ENCODE results near the gene MAEA. TPM values are rescaled to one million over a fixed set of nuclear protein-coding genes. Genes with fewer than 3 reads are reported as not detected.
"Not testable (repeated sequence)": the region's sequence is repeated elsewhere in the genome, so short reads cannot be mapped to it uniquely, and the experiment has no call there.

MAEA gene
- total RNA-seq, 1 experiment from 2014 or later = 127 TPM

DNA sequence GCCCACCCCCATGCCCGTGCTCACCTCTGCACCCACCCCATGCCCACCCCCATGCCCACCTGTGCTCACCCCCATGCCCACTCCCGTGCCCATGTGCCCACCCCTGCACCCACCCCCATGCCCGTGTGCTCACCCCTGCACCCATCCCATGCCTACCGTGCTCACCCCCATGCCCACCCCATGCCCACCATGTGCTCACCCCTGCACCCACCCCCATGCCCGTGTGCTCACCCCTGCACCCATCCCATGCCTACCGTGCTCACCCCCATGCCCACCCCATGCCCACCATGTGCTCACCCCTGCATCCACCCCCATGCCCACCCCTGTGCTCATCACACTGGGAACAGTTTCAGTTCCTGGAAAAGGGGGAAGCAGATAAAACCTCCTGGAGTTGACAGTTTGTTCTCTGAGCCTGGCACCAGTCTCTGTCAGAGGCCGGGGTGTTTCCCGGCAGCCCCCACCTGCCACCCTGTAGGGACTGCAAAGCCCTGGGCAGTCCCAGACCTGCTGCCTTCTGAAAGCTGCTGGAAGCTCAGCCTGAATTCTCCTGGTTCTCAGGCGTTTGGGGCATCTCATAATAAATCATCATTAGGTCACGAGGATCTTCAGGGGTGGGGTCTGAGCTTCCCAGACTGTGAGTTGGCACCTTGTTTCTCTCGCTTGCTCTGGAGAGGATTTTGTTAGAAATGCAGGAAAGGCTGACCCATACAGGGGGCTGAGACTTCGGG is 44.3 kb downstream of the MAEA start:
- not testable (repeated sequence) for DNase-seq (ENCODE audit: low spot score)

- DNase-seq (ENCODE audit: low spot score) = no peak
Measured at GRCh38 chr4:1334579-1334895, 44.8 kb downstream of the MAEA start.

DNA sequence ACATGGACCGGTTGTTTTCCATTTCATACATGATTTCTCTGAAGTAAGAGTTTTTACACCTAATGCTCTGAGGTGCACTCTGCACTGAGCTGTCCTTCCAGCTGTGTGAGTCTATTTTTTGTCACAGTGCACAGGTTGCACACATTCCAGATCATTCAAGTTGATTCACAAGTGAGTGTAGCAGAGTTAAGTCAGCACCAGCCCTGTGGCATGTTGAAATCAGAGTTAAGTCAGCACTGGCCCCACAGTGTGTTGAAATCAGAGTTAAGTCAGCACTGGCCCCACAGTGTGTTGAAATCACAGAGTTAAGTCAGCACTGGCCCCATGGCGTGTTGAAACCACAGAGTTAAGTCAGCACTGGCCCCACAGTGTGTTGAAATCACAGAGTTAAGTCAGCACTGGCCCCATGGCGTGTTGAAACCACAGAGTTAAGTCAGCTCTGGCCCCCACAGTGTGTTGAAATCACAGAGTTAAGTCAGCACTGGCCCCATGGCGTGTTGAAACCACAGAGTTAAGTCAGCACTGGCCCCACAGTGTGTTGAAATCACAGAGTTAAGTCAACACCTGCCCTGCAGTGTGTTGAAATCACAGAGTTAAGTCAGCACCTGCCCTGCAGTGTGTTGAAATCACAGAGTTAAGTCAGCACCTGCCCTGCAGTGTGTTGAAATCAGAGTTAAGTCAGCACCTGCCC is 45.6 kb downstream of the MAEA start:
- not testable (repeated sequence) for DNase-seq (ENCODE audit: low spot score)

- DNase-seq (ENCODE audit: low spot score) = no peak
Measured at GRCh38 chr4:1336088-1336491, 46.4 kb downstream of the MAEA start.

DNA sequence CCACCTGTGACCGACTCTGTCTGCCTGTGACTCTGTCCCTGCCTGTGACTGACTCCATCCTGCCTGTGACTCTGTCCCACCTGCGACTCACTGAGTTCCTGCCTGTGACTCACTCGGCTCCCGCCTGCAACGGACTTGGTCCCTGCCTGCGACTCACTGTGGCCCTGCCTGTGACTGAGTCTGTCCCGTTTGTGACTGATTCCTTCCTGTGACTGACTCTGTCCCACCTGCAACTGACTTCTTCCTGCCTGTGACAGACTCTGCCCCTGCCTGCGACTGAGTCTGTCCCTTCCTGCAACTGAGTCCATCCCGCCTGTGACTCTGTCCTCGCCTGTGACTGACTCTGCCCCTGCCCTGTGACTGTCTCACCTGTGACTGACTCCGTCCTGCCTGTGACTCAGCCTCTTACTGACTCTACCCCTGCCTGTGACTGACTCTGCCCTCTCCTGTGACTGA is 47.7 kb downstream of the MAEA start:
- DNase-seq (ENCODE audit: low spot score) = peak; percentile 88

DNA sequence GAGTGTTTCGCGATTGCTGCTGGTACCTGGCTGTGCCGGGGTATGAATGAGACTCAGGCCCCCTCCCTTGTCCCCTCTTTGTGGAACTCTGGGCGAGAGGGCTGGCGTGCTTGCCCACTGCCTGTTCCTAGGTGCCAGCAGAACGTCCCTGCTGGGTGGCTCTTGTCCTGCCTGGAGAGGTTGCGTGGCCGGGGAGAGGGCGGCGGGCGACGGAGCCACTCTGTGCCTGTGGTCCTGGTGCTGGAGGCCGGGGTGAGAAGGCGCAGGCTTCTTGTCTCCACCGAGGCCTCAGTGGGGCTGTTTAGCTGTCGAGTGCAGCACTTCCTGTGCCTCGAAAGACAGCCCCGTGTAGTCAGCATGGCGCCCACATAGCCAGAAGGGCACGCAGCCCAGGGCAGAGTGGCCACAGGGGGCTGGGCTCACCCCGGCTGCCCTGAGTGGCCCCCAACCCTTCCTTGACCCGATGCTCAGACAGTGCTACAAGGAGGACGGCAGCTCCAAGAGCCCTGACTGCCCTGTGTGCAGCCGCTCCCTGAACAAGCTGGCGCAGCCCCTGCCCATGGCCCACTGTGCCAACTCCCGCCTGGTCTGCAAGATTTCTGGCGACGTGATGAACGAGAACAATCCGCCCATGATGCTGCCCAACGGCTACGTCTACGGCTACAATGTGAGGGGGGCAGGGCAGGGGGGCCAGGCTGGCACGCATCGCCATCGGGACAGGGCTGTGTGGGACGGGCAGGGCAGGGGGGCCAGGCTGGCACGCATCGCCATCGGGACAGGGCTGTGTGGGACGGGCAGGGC is 48.5 kb downstream of the MAEA start:
- DNase-seq (ENCODE audit: low spot score) = no peak

GRCh38 chr4:1338752-1339414 is 49.2 kb downstream of the MAEA start:
- DNase-seq (ENCODE audit: low spot score) = peak; percentile 84

GRCh38 chr4:1339489-1339888 is 49.8 kb downstream of the MAEA start:
- DNase-seq (ENCODE audit: low spot score) = no peak

DNA sequence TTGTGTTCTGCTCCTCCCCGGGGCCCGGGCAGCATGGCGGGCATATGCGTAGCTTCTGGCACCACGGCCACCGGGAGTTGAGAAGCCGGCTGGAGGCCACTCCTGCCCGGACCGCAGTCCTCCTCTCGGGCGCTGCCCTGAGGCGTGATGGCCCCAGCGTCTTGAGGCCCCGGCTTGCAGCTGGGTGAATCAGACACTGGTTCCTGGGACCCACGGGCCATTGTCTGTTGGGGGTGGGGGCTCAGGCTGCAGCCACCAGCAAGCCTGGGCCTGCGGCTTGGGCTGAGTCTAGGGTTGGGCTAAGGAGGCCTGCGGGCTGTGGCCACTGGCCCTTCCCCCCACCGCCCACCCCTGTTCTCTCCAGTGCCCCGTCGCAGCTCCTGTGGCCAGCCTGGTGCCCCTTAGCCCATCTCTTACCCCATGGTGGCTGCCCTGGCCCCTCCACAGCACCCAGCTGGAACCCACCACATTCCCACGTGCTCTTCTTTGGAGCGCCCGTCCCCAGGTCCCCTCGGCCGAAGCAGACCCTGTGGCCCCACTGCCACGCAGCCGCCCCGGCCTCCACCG is 50.6 kb downstream of the MAEA start:
- DNase-seq (ENCODE audit: low spot score) = no peak

GRCh38 chr4:1340861-1341260 is 51.2 kb downstream of the MAEA start:
- DNase-seq (ENCODE audit: low spot score) = no peak

DNA sequence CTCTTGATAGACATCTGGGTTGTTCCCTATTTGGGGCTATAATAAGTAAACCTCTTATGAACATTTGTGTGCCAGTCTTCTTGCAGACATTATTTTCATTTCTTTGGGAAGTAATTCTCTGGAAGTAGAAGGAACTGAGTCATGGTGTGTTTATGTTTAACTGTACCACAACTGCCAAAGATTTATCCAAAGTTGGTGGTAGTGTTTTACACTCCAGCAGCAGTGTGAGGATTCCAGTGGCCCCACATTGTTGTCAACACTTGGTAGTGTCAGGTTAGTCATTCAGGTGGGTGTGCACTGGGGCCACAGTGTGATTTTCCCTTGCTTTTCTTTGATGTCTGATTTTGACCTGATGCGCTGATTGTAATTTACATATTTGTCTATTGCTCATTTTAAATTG is 52.3 kb downstream of the MAEA start:
- no peak for DNase-seq (ENCODE audit: low spot score)

DNA sequence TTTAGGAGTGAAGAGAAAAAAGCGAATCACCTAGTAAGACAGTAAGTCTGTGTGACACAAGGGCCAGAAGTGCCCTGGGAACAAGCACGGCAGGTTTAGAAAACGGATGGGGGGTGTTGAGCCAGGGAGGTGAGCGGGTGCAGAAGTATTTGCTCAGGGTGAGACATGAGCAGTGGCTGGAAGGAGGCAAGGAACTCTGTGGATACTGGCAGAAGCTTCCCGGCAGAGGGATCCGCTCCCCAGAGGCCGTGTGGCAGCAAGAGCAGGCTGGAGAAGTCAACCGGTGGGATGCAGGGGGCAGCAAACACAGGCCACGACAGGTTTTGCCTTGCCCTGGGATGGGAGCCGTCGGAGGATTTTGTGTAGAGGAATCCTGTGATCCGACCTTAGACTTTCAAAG is 55.0 kb downstream of the MAEA start:
- no peak for DNase-seq (ENCODE audit: low spot score)

- peak; percentile 54 for DNase-seq (ENCODE audit: low spot score)
Measured at GRCh38 chr4:1345903-1346780, 56.5 kb downstream of the MAEA start.

- peak; percentile 99 for DNase-seq (ENCODE audit: low spot score)
Measured at GRCh38 chr4:1346781-1347409, 57.2 kb downstream of the MAEA start, which contains the start of gene UVSSA. Gene UVSSA, plus strand, starts transcription at chr4:1347208. Its CDS starts 884 bp downstream, at chr4:1348092.

- peak; percentile 74 for DNase-seq (ENCODE audit: low spot score)
Measured at GRCh38 chr4:1347410-1347864, 57.7 kb downstream of the MAEA start.

DNA sequence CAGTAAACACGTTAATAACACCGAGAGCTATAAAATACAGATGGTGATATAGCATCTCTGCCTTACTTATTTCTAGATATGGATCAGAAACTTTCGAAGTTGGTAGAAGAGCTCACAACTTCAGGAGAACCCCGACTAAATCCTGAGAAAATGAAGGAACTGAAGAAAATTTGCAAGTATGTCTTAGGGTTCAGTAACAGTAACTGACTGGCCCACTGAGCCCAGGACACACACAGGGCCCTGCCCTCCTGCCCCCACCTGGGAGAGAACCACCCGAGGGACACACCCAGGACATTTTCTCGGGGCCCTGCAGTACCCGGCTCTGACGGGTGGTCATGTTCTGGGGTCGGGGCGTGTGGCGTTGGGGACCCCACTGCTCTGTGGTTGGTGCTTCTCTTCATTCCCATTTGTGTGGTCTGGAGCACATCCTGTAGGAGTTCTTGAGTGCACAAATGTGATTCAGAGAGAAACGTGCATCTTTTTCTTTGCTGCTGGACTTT is 58.4 kb downstream of the MAEA start:
- peak; percentile 33 for DNase-seq (ENCODE audit: low spot score)

DNA sequence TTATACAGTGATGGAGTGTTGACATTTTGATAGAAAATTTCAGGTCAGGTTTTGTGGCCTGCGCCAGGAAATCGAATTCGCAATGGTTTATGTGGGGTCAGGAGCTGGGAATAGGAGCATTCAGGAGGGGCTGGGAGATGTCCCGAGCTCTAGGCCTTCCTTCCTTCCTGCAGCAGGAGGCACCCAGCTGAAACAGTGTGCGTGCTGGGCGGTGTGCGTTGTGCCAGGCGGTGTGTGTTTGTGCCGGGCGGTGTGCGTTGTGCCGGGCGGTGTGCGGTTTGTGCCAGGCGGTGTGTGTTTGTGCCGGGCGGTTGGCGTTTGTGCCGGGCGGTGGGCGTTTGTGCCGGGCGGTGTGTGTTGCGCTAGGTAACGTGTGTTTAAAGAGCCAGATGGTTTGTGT is 59.1 kb downstream of the MAEA start:
- no peak for DNase-seq (ENCODE audit: low spot score)

DNA sequence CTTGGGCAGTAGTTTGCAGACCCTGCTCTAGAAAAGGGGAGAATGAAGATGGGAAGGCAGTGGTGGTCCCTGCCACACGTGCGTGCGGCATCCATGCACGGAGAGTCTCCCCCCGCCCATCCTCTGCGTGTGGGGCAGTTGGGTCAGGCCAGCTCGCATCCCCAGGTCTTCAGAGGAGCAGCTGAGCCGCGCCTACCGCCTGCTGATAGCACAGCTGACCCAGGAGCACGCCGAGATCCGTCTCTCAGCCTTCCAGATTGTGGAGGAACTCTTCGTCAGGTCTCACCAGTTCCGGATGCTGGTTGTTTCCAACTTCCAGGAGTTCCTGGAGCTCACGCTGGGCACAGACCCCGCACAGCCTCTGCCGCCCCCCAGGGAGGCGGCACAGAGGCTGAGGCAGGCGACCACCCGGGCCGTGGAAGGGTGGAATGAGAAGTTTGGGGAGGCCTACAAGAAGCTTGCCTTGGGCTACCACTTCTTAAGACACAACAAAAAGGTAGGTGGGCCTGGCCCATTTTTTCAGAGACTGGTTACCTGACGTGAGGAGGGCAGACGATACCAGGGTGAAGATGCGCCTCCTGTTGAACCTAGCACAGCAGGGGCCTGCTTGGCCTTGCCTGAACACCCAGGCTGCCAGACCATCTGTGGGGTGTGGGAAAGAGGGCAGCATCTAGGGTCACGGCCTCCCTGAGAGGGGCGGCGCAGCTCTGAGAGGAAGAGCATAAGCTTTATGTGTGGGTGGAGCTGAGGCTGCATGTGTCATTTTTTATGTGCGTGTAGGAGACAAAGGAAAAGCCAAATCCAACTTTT is 59.9 kb downstream of the MAEA start:
- DNase-seq (ENCODE audit: low spot score) = no peak

- DNase-seq (ENCODE audit: low spot score) = no peak
Measured at GRCh38 chr4:1350169-1350520, 60.5 kb downstream of the MAEA start.
